Breast epithelium (tissue), 4 donors: ENCODE measurements around the gene BSDC1. TPM values are rescaled to one million over a fixed set of nuclear protein-coding genes. Genes with fewer than 3 reads are reported as not detected.

Source experiments
- DNase-seq, 2 donors: peaks; one replicate each; pipeline ENCODE4 v3.0.0-alpha.2; 2019; ENCODE audit warnings: low spot score in 2 of 2
- H3K27ac ChIP-seq, 2 donors: fragments of 200-600 bp; sonication (generic) in 1 of 2; one replicate each; pipeline ENCODE4 v1.5.1; 2016 to 2019; ENCODE audit warnings: mild to moderate bottlenecking in 1 of 2
- H3K27me3 ChIP-seq, 2 donors: fragments of 200-600 bp; sonication (generic) in 1 of 2; one replicate each; pipeline versions ENCODE4 v1.5.1 to v1.6.0; 2017 to 2019; ENCODE audit warnings: control low read depth in 1 of 2, mild to moderate bottlenecking in 1 of 2
- H3K36me3 ChIP-seq: fragments of 200-600 bp; one replicate; pipeline ENCODE4 v1.5.1; 2019
- H3K4me1 ChIP-seq, 2 donors: fragments of 200-600 bp; sonication (generic); one replicate each; pipeline ENCODE4 v1.5.1; 2016 to 2019; ENCODE audit warnings: control low read depth in 1 of 2
- H3K4me3 ChIP-seq, 3 donors: fragments of 200-600 bp; sonication (generic); 1 replicate in 2 of 3; 2 replicates in 1 of 3; pipeline ENCODE4 v1.5.1; 2016 to 2019; ENCODE audit warnings: mild to moderate bottlenecking in 3 of 3, moderate library complexity in 2 of 3
- H3K9me3 ChIP-seq, 2 donors: fragments of 200-600 bp; sonication (generic) in 1 of 2; one replicate each; pipeline ENCODE4 v1.5.1; 2016 to 2019; ENCODE audit warnings: control low read depth in 1 of 2
- POLR2A ChIP-seq: fragments of 450-650 bp; IDR thresholded peaks from one replicate; pipeline ENCODE4 v1.6.1; 2016; ENCODE audit warnings: antibody characterized with exemption, mild to moderate bottlenecking, moderate library complexity
- POLR2AphosphoS5 ChIP-seq, 3 donors: sonication (generic); formaldehyde crosslinking; IDR thresholded peaks; one replicate each; pipeline ENCODE4 v1.6.1; 2017; ENCODE audit warnings: antibody characterized with exemption in 3 of 3
- intact Hi-C: fragments of 100-400 bp; cut with DNase I; formaldehyde crosslinking; loops from one replicate; pipeline ENCODE4 v1.15.1; 2023; ENCODE audit warnings: low total_unique reads
- total RNA-seq, 3 donors: library from RNA; depleted of rRNA; stranded (reverse); fragments of >200 nt; gene quantifications; one replicate each; pipeline ENCODE4 v1.1.0, GENCODE V29; 2016
- TF ChIP-seq, protein P1 (sequence below), 3 donors: fragments of 450-650 bp; IDR thresholded peaks; one replicate each; pipeline ENCODE4 v1.5.1; 2016 to 2017; ENCODE audit warnings: antibody characterized with exemption in 3 of 3, mild to moderate bottlenecking in 3 of 3, moderate library complexity in 3 of 3

The BSDC1 gene
- total RNA-seq, 3 donors from 2014 or later, result 86.9 to 123 (median 95.1) TPM

- Histone ChIP-seq H3K9me3 (no peaks in the 10 kb centered on the region), H3K4me1 (peaks cover 12 to 13% of the 10 kb centered on the region in 2 donors), H3K27ac (peak overlapping the region; percentile 72 to 76), H3K4me3 (no peak overlapping the region), H3K27me3 (no peaks in the 10 kb centered on the region), H3K36me3 (no peaks in the 10 kb centered on the region)
- TF ChIP-seq, protein P1, sequence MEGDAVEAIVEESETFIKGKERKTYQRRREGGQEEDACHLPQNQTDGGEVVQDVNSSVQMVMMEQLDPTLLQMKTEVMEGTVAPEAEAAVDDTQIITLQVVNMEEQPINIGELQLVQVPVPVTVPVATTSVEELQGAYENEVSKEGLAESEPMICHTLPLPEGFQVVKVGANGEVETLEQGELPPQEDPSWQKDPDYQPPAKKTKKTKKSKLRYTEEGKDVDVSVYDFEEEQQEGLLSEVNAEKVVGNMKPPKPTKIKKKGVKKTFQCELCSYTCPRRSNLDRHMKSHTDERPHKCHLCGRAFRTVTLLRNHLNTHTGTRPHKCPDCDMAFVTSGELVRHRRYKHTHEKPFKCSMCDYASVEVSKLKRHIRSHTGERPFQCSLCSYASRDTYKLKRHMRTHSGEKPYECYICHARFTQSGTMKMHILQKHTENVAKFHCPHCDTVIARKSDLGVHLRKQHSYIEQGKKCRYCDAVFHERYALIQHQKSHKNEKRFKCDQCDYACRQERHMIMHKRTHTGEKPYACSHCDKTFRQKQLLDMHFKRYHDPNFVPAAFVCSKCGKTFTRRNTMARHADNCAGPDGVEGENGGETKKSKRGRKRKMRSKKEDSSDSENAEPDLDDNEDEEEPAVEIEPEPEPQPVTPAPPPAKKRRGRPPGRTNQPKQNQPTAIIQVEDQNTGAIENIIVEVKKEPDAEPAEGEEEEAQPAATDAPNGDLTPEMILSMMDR (IDR thresholded peaks at IDR 0.05), result no peak
- no peak for TF ChIP-seq POLR2AphosphoS5 (IDR thresholded peaks at IDR 0.05)
- no peak for TF ChIP-seq POLR2A
- intact Hi-C loops, result no loop called here
- DNase-seq, result no peak
Observed at GRCh38 chr1:32341186-32341757, 53.0 kb downstream of the BSDC1 start.

DNA sequence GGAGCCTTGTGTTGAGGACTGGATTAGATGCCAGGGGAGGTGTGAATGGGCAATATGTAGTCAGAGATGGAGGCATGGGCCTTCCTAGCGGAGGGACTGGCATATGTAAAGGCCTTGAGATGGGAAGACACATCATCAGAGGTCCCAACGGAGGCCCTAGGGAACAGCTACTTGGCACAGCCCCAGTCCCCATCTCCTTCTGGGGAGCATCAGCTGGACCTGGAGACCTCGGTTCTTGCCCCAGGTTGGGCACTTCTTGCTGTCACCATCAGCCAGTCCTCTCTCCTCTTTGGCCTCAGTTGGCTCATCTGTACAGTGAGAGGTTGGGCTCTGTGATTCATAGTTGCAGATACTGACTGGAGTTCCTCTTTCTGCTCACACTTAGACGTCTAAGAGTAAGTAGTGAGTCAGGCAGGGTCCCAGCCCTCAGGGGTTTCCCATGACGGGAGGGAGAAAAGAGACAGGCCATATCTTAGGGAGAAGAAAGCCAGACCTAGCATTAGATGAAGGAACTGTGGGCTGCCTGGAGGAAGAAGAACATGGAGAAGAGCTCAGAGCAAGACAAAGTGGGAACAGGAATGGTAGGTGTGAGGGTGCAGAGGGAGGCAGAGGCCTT is 54.8 kb downstream of the BSDC1 start:
- intact Hi-C loops, result no loop called here
- DNase-seq, result no peak
- Histone ChIP-seq H3K4me3 (no peak overlapping the region), H3K27me3 (no peaks in the 10 kb centered on the region), H3K27ac (peak overlapping the region; percentile 84 to 89), H3K9me3 (no peaks in the 10 kb centered on the region), H3K36me3 (no peaks in the 10 kb centered on the region), H3K4me1 (peaks cover 17% of the 10 kb centered on the region in 2 donors)
- TF ChIP-seq, protein P1 (IDR thresholded peaks at IDR 0.05), result no peak
- TF ChIP-seq POLR2A, result no peak
- no peak for TF ChIP-seq POLR2AphosphoS5 (IDR thresholded peaks at IDR 0.05)

DNA sequence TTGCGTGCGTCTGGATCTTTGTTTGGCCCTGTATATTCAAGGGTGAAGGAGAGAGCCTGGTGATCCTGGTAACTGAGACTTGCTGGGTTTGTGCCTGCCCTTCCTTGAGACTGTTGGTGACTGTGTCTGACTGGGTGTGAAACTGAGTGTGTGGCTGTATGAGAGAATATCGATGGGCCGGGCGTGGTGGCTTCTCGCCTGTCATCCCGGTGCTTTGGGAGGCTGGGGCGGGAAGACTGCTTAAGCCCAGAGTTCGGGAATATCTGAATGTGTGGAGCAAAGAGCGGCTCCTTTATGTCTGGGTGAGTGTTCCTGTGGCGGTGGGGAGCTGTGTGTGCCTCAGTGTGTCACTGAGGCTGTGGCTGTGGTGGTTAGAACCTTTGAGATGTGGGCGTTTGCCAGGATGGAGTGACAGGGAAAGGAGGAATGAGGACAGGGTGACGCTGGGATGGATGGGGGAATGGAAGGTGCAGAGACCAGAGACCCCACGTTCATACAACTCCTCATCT is 55.5 kb downstream of the BSDC1 start:
- peaks cover 17 to 23% of the 10 kb centered on the region in 2 donors for H3K4me1 ChIP-seq
- H3K4me3 ChIP-seq, result no peak overlapping the region
- H3K36me3 ChIP-seq, result no peaks in the 10 kb centered on the region
- H3K27me3 ChIP-seq, result no peaks in the 10 kb centered on the region
- DNase-seq, result no peak
- no peaks in the 10 kb centered on the region for H3K9me3 ChIP-seq
- H3K27ac ChIP-seq, result peak overlapping the region; percentile 84 to 89
- no peak for TF ChIP-seq POLR2A
- no peak for TF ChIP-seq POLR2AphosphoS5 (IDR thresholded peaks at IDR 0.05)
- TF ChIP-seq, protein P1 (IDR thresholded peaks at IDR 0.05), result no peak
- intact Hi-C loops, result no loop called here

DNA sequence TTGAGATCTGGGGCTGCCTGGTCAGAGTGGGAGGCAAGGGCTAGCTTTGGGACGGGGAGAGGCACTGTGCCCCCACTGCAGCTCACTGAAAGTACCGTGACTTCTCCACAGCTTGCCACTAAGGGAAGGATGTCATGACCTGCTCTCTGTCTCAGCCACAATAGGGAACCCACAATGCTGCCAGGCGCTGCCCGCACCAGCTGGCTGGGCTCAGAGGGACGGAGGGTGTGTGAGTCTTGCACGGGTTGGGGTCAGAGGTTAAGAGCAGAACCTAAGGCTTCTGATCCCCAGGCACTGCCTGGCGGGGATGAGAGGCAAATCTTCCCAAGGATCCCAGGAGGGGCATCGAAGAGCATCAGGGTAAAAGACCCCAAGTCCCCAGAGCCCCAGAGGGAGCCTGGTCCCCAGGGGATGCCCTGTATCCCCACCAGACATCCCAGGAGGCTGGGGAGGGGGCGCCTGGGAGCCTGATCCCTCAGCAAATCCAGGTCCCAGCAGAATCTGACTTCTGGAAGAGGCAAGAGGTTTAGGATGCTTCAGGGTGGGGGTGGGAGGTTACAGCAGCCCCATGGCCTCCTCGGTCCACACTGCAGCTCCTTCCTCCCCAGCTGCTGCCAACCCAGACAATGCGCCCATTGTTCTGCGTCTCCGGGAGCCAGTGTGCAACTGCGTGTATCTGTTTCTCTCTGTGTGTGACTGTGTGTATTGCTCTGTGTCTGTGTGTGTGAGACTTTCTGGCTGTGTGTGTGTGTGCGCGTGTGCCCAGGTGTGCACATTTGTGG is 56.2 kb downstream of the BSDC1 start:
- Histone ChIP-seq H3K27ac (peak overlapping the region; percentile 84 to 89), H3K9me3 (no peaks in the 10 kb centered on the region), H3K27me3 (no peaks in the 10 kb centered on the region), H3K4me3 (no peak overlapping the region), H3K4me1 (peaks cover 17 to 23% of the 10 kb centered on the region in 2 donors), H3K36me3 (no peaks in the 10 kb centered on the region)
- DNase-seq, result no peak
- intact Hi-C loops, result no loop called here
- TF ChIP-seq POLR2AphosphoS5 (IDR thresholded peaks at IDR 0.05) (no peak), POLR2A (no peak)
- TF ChIP-seq, protein P1 (IDR thresholded peaks at IDR 0.05), result no peak
